HepG2 (cell line): Measurements from ENCODE around the gene RBM14. TPM values are rescaled to one million over a fixed set of nuclear protein-coding genes. Genes with fewer than 3 reads are reported as not detected.

Experiments used
- FOXP4 ChIP-seq: sonication (generic); formaldehyde crosslinking; IDR thresholded peaks from 2 replicates; pipeline ENCODE4 v1.4.0; 2020; ENCODE audit warnings: missing genetic modification reagents
- HNRNPLL ChIP-seq: fragments of 200-400 bp; formaldehyde crosslinking; IDR thresholded peaks from 2 replicates; pipeline ENCODE4 v1.6.1; 2017; ENCODE audit warnings: mild to moderate bottlenecking, low read depth, low read length; ENCODE audit not compliant: poor library complexity, severe bottlenecking
- HOXA9 ChIP-seq: sonication (generic); formaldehyde crosslinking; IDR thresholded peaks from 2 replicates; pipeline ENCODE4 v1.8.1; 2022; ENCODE audit warnings: missing genetic modification reagents, mild to moderate bottlenecking, moderate library complexity, borderline replicate concordance
- MED8 ChIP-seq: sonication (generic); formaldehyde crosslinking; IDR thresholded peaks from 2 replicates; pipeline ENCODE4 v1.8.1; 2023; ENCODE audit warnings: mild to moderate bottlenecking, missing genetic modification reagents; ENCODE audit not compliant: insufficient replicate concordance
- MTA1 ChIP-seq: sonication (generic); formaldehyde crosslinking; IDR thresholded peaks from 2 replicates; pipeline ENCODE4 v1.4.0; 2020; ENCODE audit warnings: missing genetic modification reagents, mild to moderate bottlenecking, borderline replicate concordance
- NFATC3 ChIP-seq: sonication (generic); formaldehyde crosslinking; IDR thresholded peaks from 2 replicates; pipeline ENCODE4 v1.5.1; 2020; ENCODE audit warnings: mild to moderate bottlenecking, missing genetic modification reagents
- NFIB ChIP-seq: sonication (generic); formaldehyde crosslinking; IDR thresholded peaks from 2 replicates; pipeline ENCODE4 v1.9.0; 2021; ENCODE audit warnings: missing genetic modification reagents, mild to moderate bottlenecking, borderline replicate concordance
- NONO ChIP-seq, 2 experiments: fragments of 450-650 bp in 1 of 2; sonication (generic) in 1 of 2; formaldehyde crosslinking in 1 of 2; IDR thresholded peaks in 1 of 2; conservative IDR thresholded peaks in 1 of 2; 2 replicates each; pipeline versions ENCODE4 v1.6.1 to v1.8.0; 2017 to 2022; ENCODE audit warnings: mild to moderate bottlenecking in 1 of 2, missing genetic modification reagents in 1 of 2, moderate library complexity in 1 of 2
- PBX2 ChIP-seq: IDR thresholded peaks from 2 replicates; pipeline ENCODE4 v1.6.1; 2016; ENCODE audit warnings: control low read depth
- POGZ ChIP-seq: sonication (generic); formaldehyde crosslinking; IDR thresholded peaks from 2 replicates; pipeline ENCODE4 v1.4.0; 2020; ENCODE audit warnings: mild to moderate bottlenecking, missing genetic modification reagents
- POLR2AphosphoS2 ChIP-seq: IDR thresholded peaks from 2 replicates; pipeline ENCODE4 v1.6.1; 2011; ENCODE audit warnings: low read depth, low read length, improper control_type of control experiment
- RARA ChIP-seq: IDR thresholded peaks from 2 replicates; pipeline ENCODE4 v1.6.1; 2016; ENCODE audit warnings: missing genetic modification reagents, missing compliant biosample characterization
- RBFOX2 ChIP-seq: fragments of 200-400 bp; formaldehyde crosslinking; IDR thresholded peaks from 2 replicates; pipeline ENCODE4 v1.6.1; 2017; ENCODE audit warnings: low read depth, mild to moderate bottlenecking, low read length
- SMYD3 ChIP-seq: sonication (generic); formaldehyde crosslinking; IDR thresholded peaks from 2 replicates; pipeline ENCODE4 v1.8.1; 2023; ENCODE audit warnings: mild to moderate bottlenecking, missing genetic modification reagents
- SNAPC2 ChIP-seq: sonication (generic); formaldehyde crosslinking; IDR thresholded peaks from 2 replicates; pipeline ENCODE4 v1.8.1; 2022; ENCODE audit warnings: mild to moderate bottlenecking, missing genetic modification reagents
- TCF12 ChIP-seq, 2 experiments: fragments of 450-650 bp in 1 of 2; sonication (generic) in 1 of 2; formaldehyde crosslinking in 1 of 2; IDR thresholded peaks; 2 replicates each; pipeline versions ENCODE4 v1.6.1 to v1.8.0; 2017 to 2022; ENCODE audit warnings: antibody characterized with exemption in 1 of 2, mild to moderate bottlenecking in 1 of 2, missing genetic modification reagents in 1 of 2, moderate library complexity in 1 of 2
- ZBTB14 ChIP-seq: sonication (generic); formaldehyde crosslinking; IDR thresholded peaks from 2 replicates; pipeline ENCODE4 v1.4.0; 2020; ENCODE audit warnings: missing genetic modification reagents
- ZBTB3 ChIP-seq: sonication (generic); formaldehyde crosslinking; IDR thresholded peaks from 2 replicates; pipeline ENCODE4 v1.4.0; 2020; ENCODE audit warnings: low read depth, mild to moderate bottlenecking, moderate library complexity, missing genetic modification reagents, borderline replicate concordance
- ZMYM4 ChIP-seq: sonication (generic); formaldehyde crosslinking; IDR thresholded peaks from 2 replicates; pipeline ENCODE4 v1.8.1; 2023; ENCODE audit warnings: mild to moderate bottlenecking, missing genetic modification reagents
- ZNF230 ChIP-seq: sonication (generic); formaldehyde crosslinking; IDR thresholded peaks from 2 replicates; pipeline ENCODE4 v1.4.0; 2020; ENCODE audit warnings: mild to moderate bottlenecking, missing genetic modification reagents
- ZNF7 ChIP-seq: IDR thresholded peaks from 2 replicates; pipeline ENCODE4 v1.6.1; 2016; ENCODE audit warnings: missing biosample characterization, missing genetic modification reagents
- ZNF816 ChIP-seq: sonication (generic); formaldehyde crosslinking; IDR thresholded peaks from 2 replicates; pipeline ENCODE4 v1.8.0; 2022; ENCODE audit warnings: missing genetic modification reagents, mild to moderate bottlenecking, borderline replicate concordance
- ZZZ3 ChIP-seq: sonication (generic); formaldehyde crosslinking; IDR thresholded peaks from 2 replicates; pipeline ENCODE4 v1.4.0; 2020; ENCODE audit warnings: missing genetic modification reagents, mild to moderate bottlenecking, borderline replicate concordance
- polyA plus RNA-seq, 8 experiments: library from polyadenylated mRNA; depleted of rRNA in 3 of 8; stranded (reverse) in 7 of 8; unstranded in 1 of 8; fragments of >200 nt; fragmentation: Illumina TruSeq in 4 of 8; extraction: Trizol in 4 of 8; gene quantifications; 2 replicates each; pipeline versions ENCODE4 v1.2.1 to v1.2.3, GENCODE V29; 2011 to 2016; ENCODE audit warnings: low read depth in 4 of 8, missing spikeins in 1 of 8, mixed read lengths in 1 of 8; ENCODE audit not compliant: insufficient read depth in 1 of 8
- total RNA-seq, 5 experiments: library from RNA; depleted of rRNA; stranded (reverse); fragments of >200 nt; fragmentation: Illumina TruSeq; extraction: Trizol; gene quantifications; 2 replicates each; pipeline ENCODE4 v1.2.3, GENCODE V29; 2016; ENCODE audit warnings: low read depth in 1 of 5

RBM14 gene
- total and polyA plus RNA-seq, 2 of the 13 experiments (the other 11 are each of a cell fraction or from before 2014, with no cell fraction given) = 12.7 to 44.1 TPM

GRCh38 chr11:66643745-66644437 is 27.5 kb downstream of the RBM14 start (continued):
- TF ChIP-seq POLR2AphosphoS2 (0 out of 2 replicates have a peak, but pooled peaks have one; percentile 32), RARA (no peak), NFATC3 (no peak), HNRNPLL (peak; percentile 23), RBFOX2 (peak; percentile 54), TCF12 (IDR thresholded peaks at IDR 0.05) (no peak), TCF12 (CRISPR knock-in tag; IDR thresholded peaks at IDR 0.05) (no peak), ZNF816 (CRISPR knock-in tag) (no peak), POGZ (CRISPR knock-in tag) (no peak), FOXP4 (CRISPR knock-in tag) (no peak), ZNF230 (CRISPR knock-in tag) (no peak), ZBTB14 (no peak), SMYD3 (CRISPR knock-in tag) (no peak), ZNF7 (CRISPR knock-in tag) (no peak), PBX2 (CRISPR knock-in tag) (no peak), SNAPC2 (no peak), ZBTB3 (CRISPR knock-in tag) (no peak), MED8 (CRISPR knock-in tag) (no peak), NFIB (CRISPR knock-in tag) (no peak), ZMYM4 (CRISPR knock-in tag) (no peak), MTA1 (CRISPR knock-in tag) (no peak), NONO (IDR thresholded peaks at IDR 0.05) (no peak), NONO (CRISPR knock-in tag; conservative IDR thresholded peaks at IDR 0.05) (no peak), HOXA9 (CRISPR knock-in tag) (no peak), ZZZ3 (no peak)
